Measurements from ENCODE around the gene RNF150. TPM values are rescaled to one million over a fixed set of nuclear protein-coding genes. Genes with fewer than 3 reads are reported as not detected.

The RNF150 gene
- total RNA-seq, 1 experiment from 2014 or later, result 1.3 TPM

DNA sequence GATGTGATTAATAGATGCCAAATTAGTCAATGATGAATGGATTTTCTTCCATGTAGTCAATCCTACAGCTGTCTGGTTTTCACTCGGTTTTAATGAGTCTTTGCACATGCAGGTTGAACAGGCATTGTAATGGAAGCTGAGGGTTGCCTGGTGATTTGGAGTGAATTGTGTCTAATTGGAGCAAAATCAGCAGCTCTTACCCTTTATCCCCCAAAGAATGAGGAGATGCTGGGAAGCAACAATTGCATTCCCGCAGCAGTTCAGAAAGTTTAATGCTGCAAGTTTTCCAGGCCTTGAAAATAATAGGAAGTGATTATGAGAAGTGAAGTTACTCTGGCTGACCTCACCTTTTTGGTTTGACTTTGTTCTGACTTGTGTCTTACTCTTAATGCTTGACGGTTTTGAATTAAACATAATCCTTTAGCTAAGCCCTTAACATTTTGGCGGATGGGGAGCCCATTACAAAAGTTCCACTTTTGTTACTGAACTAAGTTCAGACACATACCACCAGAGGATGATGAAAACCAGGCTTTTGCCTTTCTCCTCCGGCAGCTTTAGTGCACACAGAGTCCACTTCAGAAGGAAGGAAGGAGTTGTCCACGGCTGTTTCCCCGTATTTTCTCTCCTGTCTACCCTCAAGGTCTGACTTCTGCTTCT, 298.3 kb downstream of the RNF150 start:
- no peak overlapping the region for H3K4me3 ChIP-seq (ENCODE audit: low read depth in 2 of 2, low read length in 2 of 2)
- TF ChIP-seq TCF7L2 (IDR thresholded peaks at IDR 0.05; ENCODE audit: low read depth, low read length) (no peak), SIN3A (IDR thresholded peaks at IDR 0.05; ENCODE audit: borderline replicate concordance, insufficient read depth, low read depth, low read length) (no peak), POLR2AphosphoS5 (IDR thresholded peaks at IDR 0.05; ENCODE audit: low read depth, low read length) (no peak)
- TF ChIP-seq, protein P1, sequence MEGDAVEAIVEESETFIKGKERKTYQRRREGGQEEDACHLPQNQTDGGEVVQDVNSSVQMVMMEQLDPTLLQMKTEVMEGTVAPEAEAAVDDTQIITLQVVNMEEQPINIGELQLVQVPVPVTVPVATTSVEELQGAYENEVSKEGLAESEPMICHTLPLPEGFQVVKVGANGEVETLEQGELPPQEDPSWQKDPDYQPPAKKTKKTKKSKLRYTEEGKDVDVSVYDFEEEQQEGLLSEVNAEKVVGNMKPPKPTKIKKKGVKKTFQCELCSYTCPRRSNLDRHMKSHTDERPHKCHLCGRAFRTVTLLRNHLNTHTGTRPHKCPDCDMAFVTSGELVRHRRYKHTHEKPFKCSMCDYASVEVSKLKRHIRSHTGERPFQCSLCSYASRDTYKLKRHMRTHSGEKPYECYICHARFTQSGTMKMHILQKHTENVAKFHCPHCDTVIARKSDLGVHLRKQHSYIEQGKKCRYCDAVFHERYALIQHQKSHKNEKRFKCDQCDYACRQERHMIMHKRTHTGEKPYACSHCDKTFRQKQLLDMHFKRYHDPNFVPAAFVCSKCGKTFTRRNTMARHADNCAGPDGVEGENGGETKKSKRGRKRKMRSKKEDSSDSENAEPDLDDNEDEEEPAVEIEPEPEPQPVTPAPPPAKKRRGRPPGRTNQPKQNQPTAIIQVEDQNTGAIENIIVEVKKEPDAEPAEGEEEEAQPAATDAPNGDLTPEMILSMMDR (IDR thresholded peaks at IDR 0.05), result no peak
- TF ChIP-seq, protein P2, sequence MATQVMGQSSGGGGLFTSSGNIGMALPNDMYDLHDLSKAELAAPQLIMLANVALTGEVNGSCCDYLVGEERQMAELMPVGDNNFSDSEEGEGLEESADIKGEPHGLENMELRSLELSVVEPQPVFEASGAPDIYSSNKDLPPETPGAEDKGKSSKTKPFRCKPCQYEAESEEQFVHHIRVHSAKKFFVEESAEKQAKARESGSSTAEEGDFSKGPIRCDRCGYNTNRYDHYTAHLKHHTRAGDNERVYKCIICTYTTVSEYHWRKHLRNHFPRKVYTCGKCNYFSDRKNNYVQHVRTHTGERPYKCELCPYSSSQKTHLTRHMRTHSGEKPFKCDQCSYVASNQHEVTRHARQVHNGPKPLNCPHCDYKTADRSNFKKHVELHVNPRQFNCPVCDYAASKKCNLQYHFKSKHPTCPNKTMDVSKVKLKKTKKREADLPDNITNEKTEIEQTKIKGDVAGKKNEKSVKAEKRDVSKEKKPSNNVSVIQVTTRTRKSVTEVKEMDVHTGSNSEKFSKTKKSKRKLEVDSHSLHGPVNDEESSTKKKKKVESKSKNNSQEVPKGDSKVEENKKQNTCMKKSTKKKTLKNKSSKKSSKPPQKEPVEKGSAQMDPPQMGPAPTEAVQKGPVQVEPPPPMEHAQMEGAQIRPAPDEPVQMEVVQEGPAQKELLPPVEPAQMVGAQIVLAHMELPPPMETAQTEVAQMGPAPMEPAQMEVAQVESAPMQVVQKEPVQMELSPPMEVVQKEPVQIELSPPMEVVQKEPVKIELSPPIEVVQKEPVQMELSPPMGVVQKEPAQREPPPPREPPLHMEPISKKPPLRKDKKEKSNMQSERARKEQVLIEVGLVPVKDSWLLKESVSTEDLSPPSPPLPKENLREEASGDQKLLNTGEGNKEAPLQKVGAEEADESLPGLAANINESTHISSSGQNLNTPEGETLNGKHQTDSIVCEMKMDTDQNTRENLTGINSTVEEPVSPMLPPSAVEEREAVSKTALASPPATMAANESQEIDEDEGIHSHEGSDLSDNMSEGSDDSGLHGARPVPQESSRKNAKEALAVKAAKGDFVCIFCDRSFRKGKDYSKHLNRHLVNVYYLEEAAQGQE (IDR thresholded peaks at IDR 0.05; ENCODE audit: insufficient read depth in 1 of 2, low read depth in 2 of 2, low read length in 1 of 2), result no peak
- H3K4me1 ChIP-seq (ENCODE audit: control insufficient read depth, insufficient read depth, low read length), result no peaks in the 10 kb centered on the region
- CTCF ChIA-PET, result interaction anchor here (0.6 kb wide), 1 partner anchor 16 kb away, joined by 3 read pairs; no protein-coding TSS in a partner anchor
- POLR2A ChIA-PET, result no interaction called here
- no TSS peak for BruUV-seq (replicated peaks)
- H3K9me3 ChIP-seq (ENCODE audit: control insufficient read depth, insufficient read depth, low read depth, low read length), result no peaks in the 10 kb centered on the region
- no peaks in the 10 kb centered on the region for H3K36me3 ChIP-seq (ENCODE audit: control insufficient read depth, insufficient read depth, low read length)
- no peaks in the 10 kb centered on the region for H3K27me3 ChIP-seq (ENCODE audit: control insufficient read depth, insufficient read depth, low read length)
- in situ Hi-C loops (cut with HindIII; ENCODE audit: low pct_unique_long_range_greater_than_20kb, low sequenced_read_pairs) (no loop called here), intact Hi-C loops (cut with micrococcal nuclease; ENCODE audit: unreplicated experiment) (no loop called here)
- no peak for ATAC-seq
- H3K27ac ChIP-seq (ENCODE audit: low read length), result no peak overlapping the region
- no peak for DNase-seq (ENCODE audit: low read depth, low spot score)

DNA sequence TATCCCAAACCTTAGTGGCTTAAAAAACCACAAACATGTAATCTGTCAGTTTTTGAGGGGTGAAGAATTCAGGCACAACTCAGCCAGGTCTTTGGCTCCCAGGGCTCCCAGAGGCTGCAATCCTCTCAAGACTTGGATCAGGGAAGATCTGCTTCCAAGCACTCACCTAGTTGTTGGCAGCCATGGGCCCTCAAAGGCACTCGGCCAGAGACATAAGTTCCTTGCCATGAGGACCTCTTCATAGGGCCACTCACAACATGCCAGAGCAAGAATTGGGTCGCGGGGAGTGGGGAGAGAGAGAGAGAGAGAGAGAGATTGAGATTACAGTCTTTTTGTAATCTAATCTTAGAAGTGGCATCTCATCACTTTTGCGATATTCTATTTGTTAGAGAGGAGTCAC, 300.0 kb downstream of the RNF150 start:
- H3K4me3 ChIP-seq (ENCODE audit: low read depth in 2 of 2, low read length in 2 of 2), result no peak overlapping the region
- TF ChIP-seq TCF7L2 (IDR thresholded peaks at IDR 0.05; ENCODE audit: low read depth, low read length) (no peak), SIN3A (IDR thresholded peaks at IDR 0.05; ENCODE audit: borderline replicate concordance, insufficient read depth, low read depth, low read length) (no peak), POLR2AphosphoS5 (IDR thresholded peaks at IDR 0.05; ENCODE audit: low read depth, low read length) (no peak)
- TF ChIP-seq, protein P1 (IDR thresholded peaks at IDR 0.05), result no peak
- TF ChIP-seq, protein P2 (IDR thresholded peaks at IDR 0.05; ENCODE audit: insufficient read depth in 1 of 2, low read depth in 2 of 2, low read length in 1 of 2), result no peak
- H3K36me3 ChIP-seq (ENCODE audit: control insufficient read depth, insufficient read depth, low read length), result no peaks in the 10 kb centered on the region
- ATAC-seq (no peak), DNase-seq (ENCODE audit: low read depth, low spot score) (no peak)
- no peaks in the 10 kb centered on the region for H3K27me3 ChIP-seq (ENCODE audit: control insufficient read depth, insufficient read depth, low read length)
- ChIA-PET POLR2A (no interaction called here), CTCF (no interaction called here)
- H3K9me3 ChIP-seq (ENCODE audit: control insufficient read depth, insufficient read depth, low read depth, low read length), result no peaks in the 10 kb centered on the region
- H3K27ac ChIP-seq (ENCODE audit: low read length), result no peak overlapping the region
- no TSS peak for BruUV-seq (replicated peaks)
- intact Hi-C loops (cut with micrococcal nuclease; ENCODE audit: unreplicated experiment), result no loop called here
- in situ Hi-C loops (cut with HindIII; ENCODE audit: low pct_unique_long_range_greater_than_20kb, low sequenced_read_pairs), result no loop called here
- H3K4me1 ChIP-seq (ENCODE audit: control insufficient read depth, insufficient read depth, low read length), result no peaks in the 10 kb centered on the region
